Calu3 (cell line): ENCODE measurements around the gene CORO6. TPM values are rescaled to one million over a fixed set of nuclear protein-coding genes. Genes with fewer than 3 reads are reported as not detected.

Experiments
- BruUV-seq: library from RNA; stranded (reverse); fragments of 400-500 nt; replicated peaks from 2 replicates; lab custom pipeline; 2021; lab: Mats Ljungman, UMichigan
- CTCF ChIA-PET: fragments of 300-600 bp; sonication (Branson Sonifier 250); formaldehyde crosslinking; loops from one replicate; lab custom pipeline; 2022; ENCODE audit warnings: antibody characterized with exemption; lab: Charles Lee
- DNase-seq: peaks from one replicate; pipeline ENCODE4 v3.0.0; 2022
- H3K27ac Mint-ChIP-seq: one replicate; pipeline ENCODE4 v1.8.0; 2022; ENCODE audit warnings: mixed read lengths; ENCODE audit not compliant: unreplicated experiment
- H3K27me3 Mint-ChIP-seq: one replicate; pipeline ENCODE4 v1.8.0; 2022; ENCODE audit warnings: mixed read lengths; ENCODE audit not compliant: unreplicated experiment
- H3K36me3 Mint-ChIP-seq: one replicate; pipeline ENCODE4 v1.8.0; 2022; ENCODE audit warnings: mild to moderate bottlenecking, moderate library complexity, mixed read lengths; ENCODE audit not compliant: insufficient read depth, unreplicated experiment
- H3K4me1 Mint-ChIP-seq: one replicate; pipeline ENCODE4 v1.8.0; 2022; ENCODE audit warnings: mild to moderate bottlenecking, low read depth, mixed read lengths; ENCODE audit not compliant: unreplicated experiment
- H3K4me3 Mint-ChIP-seq: one replicate; pipeline ENCODE4 v1.8.0; 2022; ENCODE audit warnings: mild to moderate bottlenecking, low read depth, moderate library complexity, mixed read lengths; ENCODE audit not compliant: unreplicated experiment
- H3K9me3 Mint-ChIP-seq: one replicate; pipeline ENCODE4 v1.8.0; 2022; ENCODE audit warnings: low read depth, mixed read lengths; ENCODE audit not compliant: unreplicated experiment
- CTCF ChIP-seq: fragments of 200-600 bp; IDR thresholded peaks from one replicate; pipeline ENCODE4 v1.8.0; 2022; ENCODE audit warnings: antibody characterized with exemption; ENCODE audit not compliant: unreplicated experiment
- intact Hi-C: fragments of 100-400 bp; cut with micrococcal nuclease; formaldehyde crosslinking; loops from one replicate; pipeline ENCODE4 v1.10.0; 2022; ENCODE audit not compliant: unreplicated experiment
- total RNA-seq: library from RNA; stranded (reverse); gene quantifications from 2 replicates; pipeline ENCODE4 v1.2.3, GENCODE V29; 2022

Gene CORO6
- total RNA-seq, 1 experiment from 2014 or later = 0.47 TPM

DNA sequence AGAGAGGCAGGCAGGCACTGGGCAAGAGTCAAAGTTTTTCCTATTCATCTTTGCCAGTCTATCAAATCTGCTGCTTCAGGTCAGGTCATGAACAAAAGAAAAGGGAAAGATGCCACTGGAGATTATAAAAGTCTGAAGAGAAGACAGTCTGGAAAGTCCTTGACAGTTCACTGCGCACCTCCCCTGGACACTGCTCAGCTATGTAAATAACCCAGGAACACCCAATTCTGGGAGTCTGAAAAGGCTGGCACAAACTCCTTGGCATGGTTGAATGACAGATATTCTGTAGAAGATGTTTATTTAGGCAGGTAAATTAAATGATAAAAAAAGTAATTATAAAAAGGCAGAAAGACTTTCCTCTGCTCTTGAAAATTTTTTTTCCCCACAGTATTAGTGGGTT, 5.2 kb upstream of the CORO6 start:
- intact Hi-C loops = no loop called here
- BruUV-seq = no TSS peak
- Mint-ChIP-seq H3K4me3 (no peak overlapping the region), H3K27ac (no peak overlapping the region), H3K4me1 (no peaks in the 10 kb centered on the region), H3K36me3 (peaks cover under 1% of the 10 kb centered on the region), H3K27me3 (no peaks in the 10 kb centered on the region), H3K9me3 (no peaks in the 10 kb centered on the region)
- TF ChIP-seq CTCF = no peak
- DNase-seq = no peak
- CTCF ChIA-PET = interaction anchor here (0.6 kb wide), 1 partner anchor 27 kb away, joined by 5 read pairs; no protein-coding TSS in a partner anchor

- intact Hi-C loops = no loop called here
- no peak for TF ChIP-seq CTCF
- Mint-ChIP-seq H3K9me3 (no peaks in the 10 kb centered on the region), H3K27ac (no peak overlapping the region), H3K4me3 (no peak overlapping the region), H3K4me1 (no peaks in the 10 kb centered on the region), H3K36me3 (peaks cover 9% of the 10 kb centered on the region), H3K27me3 (peaks cover 10% of the 10 kb centered on the region)
- CTCF ChIA-PET = interaction anchor here (1.4 kb wide), 2 partner anchors 8 to 306 kb away, joined by 3 to 7 read pairs; no protein-coding TSS in a partner anchor
- no peak for DNase-seq
- no TSS peak for BruUV-seq
These were observed 2.5 kb upstream of the CORO6 start for GRCh38 chr17:29625037-29625750.

GRCh38 chr17:29624586-29624985, 1.9 kb upstream of the CORO6 start:
- Mint-ChIP-seq H3K36me3 (peaks cover 9% of the 10 kb centered on the region), H3K4me1 (no peaks in the 10 kb centered on the region), H3K9me3 (no peaks in the 10 kb centered on the region), H3K27me3 (peaks cover 13% of the 10 kb centered on the region), H3K4me3 (no peak overlapping the region), H3K27ac (no peak overlapping the region)
- TF ChIP-seq CTCF = no peak
- intact Hi-C loops = no loop called here
- CTCF ChIA-PET = interaction anchor here (1.4 kb wide), 1 partner anchor 307 kb away, joined by 3 read pairs; no protein-coding TSS in a partner anchor
- BruUV-seq = no TSS peak
- no peak for DNase-seq

- Mint-ChIP-seq H3K4me1 (no peaks in the 10 kb centered on the region), H3K9me3 (no peaks in the 10 kb centered on the region), H3K36me3 (peaks cover 9% of the 10 kb centered on the region), H3K27me3 (peaks cover 13% of the 10 kb centered on the region), H3K27ac (no peak overlapping the region), H3K4me3 (peak overlapping the region; percentile 69)
- no TSS peak for BruUV-seq
- TF ChIP-seq CTCF = no peak
- intact Hi-C loops = no loop called here
- CTCF ChIA-PET = no interaction called here
- DNase-seq = no peak
These were observed 553 bp upstream of the CORO6 start for GRCh38 chr17:29623283-29623647.
